Psoas muscle (tissue), 8 donors: ENCODE data around the gene MYO5B. TPM values are rescaled to one million over a fixed set of nuclear protein-coding genes. Genes with fewer than 3 reads are reported as not detected.
"Not testable (repeated sequence)": the region's sequence is repeated elsewhere in the genome, so short reads cannot be mapped to it uniquely, and the experiment has no call there.

Experiments used
- ATAC-seq, 4 donors: fragments of 200-7000 bp; cut with Tn5 transposase; one replicate each; pipeline ENCODE4 v1.9.1; 2020; ENCODE audit warnings: moderate library complexity in 3 of 4, mild to moderate bottlenecking in 2 of 4
- DNase-seq, 2 donors: peaks; one replicate each; pipeline ENCODE4 v3.0.0-alpha.2; 2020
- H3K27ac ChIP-seq: fragments of 200-600 bp; one replicate; pipeline ENCODE4 v1.8.0; 2022
- H3K27me3 ChIP-seq, 3 donors: fragments of 200-600 bp in 1 of 3; one replicate each; pipeline versions ENCODE4 v1.6.1 to v1.8.0; 2013 to 2022; ENCODE audit warnings: low read length in 2 of 3, mild to moderate bottlenecking in 2 of 3, moderate library complexity in 1 of 3; ENCODE audit not compliant: insufficient read depth in 3 of 3
- H3K36me3 ChIP-seq, 2 donors: fragments of 200-600 bp in 1 of 2; one replicate each; pipeline versions ENCODE4 v1.6.1 to v1.8.0; 2013 to 2022; ENCODE audit warnings: low read depth in 1 of 2, mild to moderate bottlenecking in 1 of 2, moderate library complexity in 1 of 2; ENCODE audit not compliant: insufficient read depth in 1 of 2
- H3K4me1 ChIP-seq: fragments of 200-600 bp; one replicate; pipeline ENCODE4 v1.8.0; 2022
- H3K4me3 ChIP-seq: fragments of 200-600 bp; one replicate; pipeline ENCODE4 v1.8.0; 2022; ENCODE audit warnings: mild to moderate bottlenecking
- H3K9me3 ChIP-seq: fragments of 200-600 bp; one replicate; pipeline ENCODE4 v1.8.0; 2022
- WGBS, 3 donors: extraction: QIAGEN DNeasy Blood & Tissue Kit; methylation state at CpG; one replicate each; pipeline versions ENCODE4 v1.1.6 to v1.1.7; 2013; 5-methylcytosine and 5-hydroxymethylcytosine counted together
- intact Hi-C, 2 donors: fragments of 100-400 bp; cut with DNase I; formaldehyde crosslinking; loops; one replicate each; pipeline versions ENCODE4 v1.11.0 to v1.14.2; 2022
- polyA plus RNA-seq, 3 donors: library from polyadenylated mRNA; stranded (reverse); fragments of 200-250 nt; gene quantifications; one replicate each; pipeline ENCODE4 v1.2.3, GENCODE V29; 2013
- total RNA-seq, 4 donors: library from RNA; stranded (reverse); fragmentation: NEBNext Ultra II Directional in 2 of 4; extraction: Animal tissue kit (Norgen Biotek cat#: 25700) in 2 of 4; gene quantifications; one replicate each; pipeline versions ENCODE4 v1.2.1 to v1.2.4, GENCODE V29; 2021 to 2023
- TF ChIP-seq, protein P1 (sequence below): fragments of 200-600 bp; IDR thresholded peaks from one replicate; pipeline ENCODE4 v1.8.0; 2022; ENCODE audit warnings: antibody characterized with exemption
- donor health status: healthy with polysubstance abuse.
- donor health status: DM: no; HTN: no; CAD: no; lungs with moderate emphysema.
- donor health status: Bipolar disorder and iron deficiency.
- donor health status: healthy.
- donor health status: DM: yes; HTN: yes; CAD: no.
- donor health status: DM: no; HTN: no; CAD: no.
- donor health status: DM: no; HTN: no; CAD: no.
- donor health status: DM: yes; HTN: yes; CAD: no.

MYO5B gene
- total and polyA plus RNA-seq, 7 donors, result 0.10 to 1.2 (median 0.44) TPM

DNA sequence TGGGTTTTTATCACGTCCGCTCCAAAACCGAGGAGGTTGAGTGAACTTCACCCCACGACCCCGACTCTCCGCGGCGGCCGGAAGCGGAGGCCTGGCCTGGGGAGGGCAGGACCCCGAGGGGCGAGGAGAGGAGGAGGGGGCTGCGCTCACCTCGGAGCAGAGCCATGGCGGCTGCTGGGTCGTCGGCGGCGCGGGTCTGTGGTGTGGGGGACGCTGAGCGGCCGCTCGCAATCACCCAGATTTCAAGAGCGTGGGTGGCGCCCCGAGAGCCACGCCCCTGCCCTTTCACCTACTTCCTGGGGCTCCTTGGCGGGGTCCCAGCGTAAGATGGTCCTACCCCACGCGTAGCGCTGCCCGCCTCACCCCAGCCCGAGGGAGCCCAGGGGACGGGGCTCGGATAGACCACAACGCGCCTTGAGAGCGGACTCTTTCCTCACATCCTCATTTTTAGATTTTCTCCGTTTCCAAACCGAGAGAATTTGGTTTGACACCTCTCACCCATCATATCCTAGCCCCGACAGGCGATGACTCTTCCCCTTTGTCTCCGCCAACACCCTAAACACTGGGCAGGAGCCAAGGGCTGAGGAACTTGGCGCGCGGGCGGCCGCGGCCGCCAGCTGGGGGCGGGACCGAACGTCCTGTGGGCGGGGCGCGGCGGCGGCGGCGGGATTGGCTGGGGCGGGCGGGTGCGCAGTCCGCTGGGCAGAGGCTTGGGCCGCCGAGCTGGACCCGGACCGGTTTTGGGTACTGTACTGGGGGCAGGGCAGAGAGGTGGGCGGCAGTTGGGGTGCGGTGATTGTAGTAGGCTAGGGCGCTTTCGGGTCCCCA, 381.4 kb downstream of the MYO5B start, which contains the start of gene ACAA2:
TSS of gene ACAA2 (minus strand) at position 215 of the 828 bp plus-strand sequence. CDS start at position 166, 49 bp downstream.
- Histone ChIP-seq H3K9me3 (peaks cover 12% of the 10 kb centered on the region), H3K4me3 (peak within 1 kb of the TSS; percentile 85), H3K4me1 (peaks cover 12% of the 10 kb centered on the region), H3K27ac (peak within 1 kb of the TSS; percentile 93), H3K36me3 (peaks cover 0 to 4% of the 10 kb centered on the region in 2 donors), H3K27me3 (no peaks in the 10 kb centered on the region)
- TF ChIP-seq, protein P1, sequence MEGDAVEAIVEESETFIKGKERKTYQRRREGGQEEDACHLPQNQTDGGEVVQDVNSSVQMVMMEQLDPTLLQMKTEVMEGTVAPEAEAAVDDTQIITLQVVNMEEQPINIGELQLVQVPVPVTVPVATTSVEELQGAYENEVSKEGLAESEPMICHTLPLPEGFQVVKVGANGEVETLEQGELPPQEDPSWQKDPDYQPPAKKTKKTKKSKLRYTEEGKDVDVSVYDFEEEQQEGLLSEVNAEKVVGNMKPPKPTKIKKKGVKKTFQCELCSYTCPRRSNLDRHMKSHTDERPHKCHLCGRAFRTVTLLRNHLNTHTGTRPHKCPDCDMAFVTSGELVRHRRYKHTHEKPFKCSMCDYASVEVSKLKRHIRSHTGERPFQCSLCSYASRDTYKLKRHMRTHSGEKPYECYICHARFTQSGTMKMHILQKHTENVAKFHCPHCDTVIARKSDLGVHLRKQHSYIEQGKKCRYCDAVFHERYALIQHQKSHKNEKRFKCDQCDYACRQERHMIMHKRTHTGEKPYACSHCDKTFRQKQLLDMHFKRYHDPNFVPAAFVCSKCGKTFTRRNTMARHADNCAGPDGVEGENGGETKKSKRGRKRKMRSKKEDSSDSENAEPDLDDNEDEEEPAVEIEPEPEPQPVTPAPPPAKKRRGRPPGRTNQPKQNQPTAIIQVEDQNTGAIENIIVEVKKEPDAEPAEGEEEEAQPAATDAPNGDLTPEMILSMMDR, result no peak
- intact Hi-C loops, result loop anchor here (10.0 kb wide), 3 partner anchors 319 to 461 kb away; partner anchors contain the start of genes MYO5B (in 1 of the 2) and RPL17 (in 1 of the 2)
- peak; percentile 90 to 94 for DNase-seq
- 0 to 1% (median 0%) methylated on average over 59 to 74 of the region's 74 CpGs for WGBS, 3 donors
- ATAC-seq, result peak; percentile 94 to 97 (median 95)

DNA sequence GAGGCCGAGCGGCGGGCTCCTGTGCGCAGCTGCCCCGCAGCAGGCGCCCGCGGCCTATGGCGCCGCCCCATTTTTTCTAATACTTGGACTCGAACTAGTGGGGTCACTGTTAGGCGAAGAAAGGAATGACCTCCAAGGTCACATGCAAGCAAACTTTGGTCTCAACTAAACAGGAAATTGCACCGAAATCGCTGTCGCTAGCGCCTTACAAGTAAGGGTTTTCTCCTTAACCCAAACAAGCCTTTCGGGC, 382.0 kb downstream of the MYO5B start:
- no peaks in the 10 kb centered on the region for H3K27me3 ChIP-seq
- intact Hi-C loops, result loop anchor here (10.0 kb wide), 3 partner anchors 318 to 462 kb away; partner anchors contain the start of genes MYO5B (in 1 of the 2) and RPL17 (in 1 of the 2)
- WGBS, 3 donors, result 1% methylated on average over 14 to 17 of the region's 17 CpGs

DNA sequence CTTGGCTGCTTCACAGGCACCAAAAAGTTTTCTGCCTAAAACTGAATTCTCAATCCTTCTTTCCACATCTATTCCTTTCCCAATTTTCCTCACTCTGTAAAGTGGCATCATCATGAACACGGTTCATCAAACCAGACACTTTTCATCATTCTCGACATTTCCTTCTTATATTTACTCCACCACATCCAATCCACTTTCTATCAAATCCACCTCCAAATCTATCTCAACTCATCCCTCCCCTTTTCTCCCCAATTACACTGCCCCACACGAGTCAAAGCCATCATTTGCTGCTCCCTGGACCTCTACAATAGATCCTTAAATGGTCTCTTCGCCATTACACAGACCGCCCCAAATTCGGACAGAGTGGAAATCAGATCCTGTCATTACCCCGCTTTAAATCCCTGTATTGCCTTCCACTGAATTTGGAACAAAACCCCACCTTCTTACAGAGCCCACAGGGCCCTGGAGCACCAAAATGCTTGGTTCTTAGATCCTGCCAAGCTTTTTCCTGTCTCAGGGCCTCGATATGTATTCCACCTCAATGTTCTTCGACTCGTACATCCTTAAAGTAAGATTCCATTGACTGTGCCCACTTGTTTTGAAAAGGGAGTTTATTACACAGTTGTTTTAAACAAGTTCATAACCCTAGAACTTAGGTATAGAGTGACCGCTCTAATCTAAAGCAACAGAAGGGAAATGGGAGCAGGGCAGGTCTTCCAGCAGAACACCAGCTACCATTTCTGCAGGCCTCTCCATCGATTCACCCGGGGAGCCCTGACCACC, 382.5 kb downstream of the MYO5B start:
- Histone ChIP-seq H3K9me3 (peaks cover 12% of the 10 kb centered on the region), H3K4me3 (peak overlapping the region; percentile 85), H3K27me3 (no peaks in the 10 kb centered on the region), H3K36me3 (no peaks in the 10 kb centered on the region), H3K4me1 (peaks cover 12% of the 10 kb centered on the region), H3K27ac (peak overlapping the region; percentile 93)
- intact Hi-C loops, result loop anchor here (10.0 kb wide), 3 partner anchors 318 to 462 kb away; partner anchors contain the start of genes MYO5B (in 1 of the 2) and RPL17 (in 1 of the 2)
- TF ChIP-seq, protein P1, result no peak
- ATAC-seq, result no peak
- DNase-seq, result no peak
- WGBS, 3 donors, result 22 to 24% (median 24%) methylated on average over 13 of the region's 13 CpGs

More for the DNA sequence above, 382.0 kb downstream of the MYO5B start:
- H3K27ac ChIP-seq, result peak overlapping the region; percentile 93
- H3K9me3 ChIP-seq, result peaks cover 12% of the 10 kb centered on the region
- ATAC-seq (peak; percentile 29 to 60 (median 37)), DNase-seq (peak; percentile 37 to 62)
- peaks cover 12% of the 10 kb centered on the region for H3K4me1 ChIP-seq
- H3K4me3 ChIP-seq, result peak overlapping the region; percentile 85
- TF ChIP-seq, protein P1, result no peak
- peaks cover 0 to 1% of the 10 kb centered on the region in 2 donors for H3K36me3 ChIP-seq

DNA sequence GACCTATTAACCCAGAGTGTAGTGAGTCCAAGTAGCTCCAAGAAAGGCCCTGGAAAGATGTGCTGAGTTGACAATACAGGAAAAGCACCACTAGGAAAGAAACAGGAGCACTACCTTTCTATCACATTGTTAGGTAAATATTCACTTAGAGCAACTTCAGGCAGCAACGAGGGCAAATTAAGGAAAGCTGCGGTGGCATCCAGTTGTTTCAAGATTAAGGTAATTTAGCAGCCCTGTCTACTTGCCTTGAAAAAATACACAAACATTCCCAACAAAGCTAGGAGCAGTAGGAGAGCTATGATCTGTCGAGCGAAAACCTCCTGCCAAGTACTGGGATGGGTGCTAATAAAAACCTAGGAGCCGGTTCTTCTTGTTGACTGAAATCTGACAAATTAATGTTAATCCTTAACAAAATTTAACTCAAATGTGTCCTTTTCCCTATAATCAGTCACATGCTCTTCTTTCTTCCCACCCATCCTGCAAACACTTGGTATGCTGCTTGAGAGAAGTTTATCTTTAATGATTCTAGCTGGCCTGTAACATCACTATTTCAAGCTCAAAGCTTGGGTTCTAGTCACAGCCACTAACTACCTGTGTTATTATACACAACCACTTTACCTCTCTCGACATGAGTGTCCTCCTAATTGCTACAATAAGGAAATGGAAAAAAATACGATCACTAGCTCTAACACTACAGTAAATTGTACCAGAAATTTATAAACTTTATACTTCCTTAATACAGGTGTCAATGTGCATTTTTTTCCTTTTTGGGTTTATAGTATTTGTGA, 383.6 kb downstream of the MYO5B start:
- ATAC-seq (no peak), DNase-seq (no peak)
- no peak overlapping the region for H3K27ac ChIP-seq
- H3K4me3 ChIP-seq, result peak overlapping the region; percentile 85
- H3K36me3 ChIP-seq, result no peaks in the 10 kb centered on the region
- H3K4me1 ChIP-seq, result peaks cover 12% of the 10 kb centered on the region
- whole genome bisulfite sequencing, 3 donors, result 44 to 49% (median 48%) methylated on average over 7 of the region's 7 CpGs
- intact Hi-C loops, result loop anchor here (10.0 kb wide), 3 partner anchors 317 to 463 kb away; partner anchors contain the start of genes MYO5B (in 1 of the 2) and RPL17 (in 1 of the 2)
- H3K9me3 ChIP-seq, result peaks cover 12% of the 10 kb centered on the region
- TF ChIP-seq, protein P1, result no peak
- H3K27me3 ChIP-seq, result no peaks in the 10 kb centered on the region

GRCh38 chr18:49808553-49809191, 386.3 kb downstream of the MYO5B start:
- DNase-seq, ATAC-seq, intact Hi-C loops, H3K27ac ChIP-seq, H3K27me3 ChIP-seq, H3K36me3 ChIP-seq, H3K4me3 ChIP-seq: not testable (repeated sequence)
- WGBS, 3 donors, result 95 to 97% (median 97%) methylated on average over 10 of the region's 10 CpGs
- Histone ChIP-seq H3K9me3 (peaks cover 12% of the 10 kb centered on the region), H3K4me1 (peaks cover 12% of the 10 kb centered on the region)
